ENCODE data around the gene SCN9A.
A peak's percentile ranks its signal among the peaks of the same experiment; 100 is the strongest.

SCN9A gene

DNA sequence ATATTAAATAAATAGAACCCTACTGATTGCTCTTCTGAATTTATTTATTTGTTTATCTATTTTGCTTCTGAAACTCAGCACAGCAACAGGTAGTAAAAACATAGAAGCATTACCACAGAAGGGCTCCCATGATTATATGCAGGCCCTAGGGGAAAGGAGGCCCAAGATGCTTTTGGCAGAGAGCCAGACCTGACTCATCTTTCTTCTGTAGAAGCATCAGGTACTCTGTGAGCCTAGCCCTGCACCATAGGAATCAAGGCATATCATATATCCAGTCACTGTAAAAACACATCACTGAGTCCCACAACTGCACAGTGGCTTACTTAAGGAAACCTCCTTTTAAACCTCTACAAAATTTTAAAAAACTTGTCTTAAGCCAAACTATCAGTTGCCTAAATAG, 1.8 kb downstream of the SCN9A start (continued):
- TF ChIP-seq, protein P1, sequence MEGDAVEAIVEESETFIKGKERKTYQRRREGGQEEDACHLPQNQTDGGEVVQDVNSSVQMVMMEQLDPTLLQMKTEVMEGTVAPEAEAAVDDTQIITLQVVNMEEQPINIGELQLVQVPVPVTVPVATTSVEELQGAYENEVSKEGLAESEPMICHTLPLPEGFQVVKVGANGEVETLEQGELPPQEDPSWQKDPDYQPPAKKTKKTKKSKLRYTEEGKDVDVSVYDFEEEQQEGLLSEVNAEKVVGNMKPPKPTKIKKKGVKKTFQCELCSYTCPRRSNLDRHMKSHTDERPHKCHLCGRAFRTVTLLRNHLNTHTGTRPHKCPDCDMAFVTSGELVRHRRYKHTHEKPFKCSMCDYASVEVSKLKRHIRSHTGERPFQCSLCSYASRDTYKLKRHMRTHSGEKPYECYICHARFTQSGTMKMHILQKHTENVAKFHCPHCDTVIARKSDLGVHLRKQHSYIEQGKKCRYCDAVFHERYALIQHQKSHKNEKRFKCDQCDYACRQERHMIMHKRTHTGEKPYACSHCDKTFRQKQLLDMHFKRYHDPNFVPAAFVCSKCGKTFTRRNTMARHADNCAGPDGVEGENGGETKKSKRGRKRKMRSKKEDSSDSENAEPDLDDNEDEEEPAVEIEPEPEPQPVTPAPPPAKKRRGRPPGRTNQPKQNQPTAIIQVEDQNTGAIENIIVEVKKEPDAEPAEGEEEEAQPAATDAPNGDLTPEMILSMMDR (tag by site-specific recombination; IDR thresholded peaks at IDR 0.05), result no peak
- TF ChIP-seq ZSCAN16 (tag by site-specific recombination; IDR thresholded peaks at IDR 0.05) (no peak), ZNF561 (tag by site-specific recombination; IDR thresholded peaks at IDR 0.05; ENCODE audit: borderline replicate concordance) (peak; percentile 86), ZNF302 (tag by site-specific recombination; IDR thresholded peaks at IDR 0.05; ENCODE audit: low read depth) (no peak), ZNF785 (tag by site-specific recombination; IDR thresholded peaks at IDR 0.05) (no peak), ZNF549 (tag by site-specific recombination; IDR thresholded peaks at IDR 0.05) (peak; percentile 17; the same call in 1 of the 2 replicates), ZNF830 (tag by site-specific recombination; IDR thresholded peaks at IDR 0.05; ENCODE audit: low read depth) (0 out of 2 replicates have a peak, but pooled peaks have one; percentile 17), ZNF37A (tag by site-specific recombination; IDR thresholded peaks at IDR 0.05) (0 out of 2 replicates have a peak, but pooled peaks have one; percentile 13), ZNF2 (tag by site-specific recombination; IDR thresholded peaks at IDR 0.05) (no peak), OSR2 (tag by site-specific recombination; IDR thresholded peaks at IDR 0.05) (peak; percentile 97), ZNF10 (tag by site-specific recombination; IDR thresholded peaks at IDR 0.05) (peak; percentile 69), PRDM1 (tag by site-specific recombination; IDR thresholded peaks at IDR 0.05) (0 out of 2 replicates have a peak, but pooled peaks have one; percentile 10), ZNF391 (tag by site-specific recombination; IDR thresholded peaks at IDR 0.05; ENCODE audit: borderline replicate concordance, low read depth) (no peak), SCRT1 (tag by site-specific recombination; IDR thresholded peaks at IDR 0.05; ENCODE audit: borderline replicate concordance) (peak; percentile 86; the same call in 1 of the 2 replicates), TRIM28 (IDR thresholded peaks at IDR 0.05; ENCODE audit: borderline replicate concordance, low read length) (peak; percentile 71; the same call in 1 of the 2 replicates), SP7 (tag by site-specific recombination; IDR thresholded peaks at IDR 0.05) (peak; percentile 46; the same call in 1 of the 2 replicates), ZNF202 (tag by site-specific recombination; IDR thresholded peaks at IDR 0.05; ENCODE audit: borderline replicate concordance) (no peak), ZNF132 (tag by site-specific recombination; IDR thresholded peaks at IDR 0.05; ENCODE audit: borderline replicate concordance) (no peak), ZBTB8A (tag by site-specific recombination; IDR thresholded peaks at IDR 0.05) (no peak; the same call in 1 of the 2 replicates), ZNF350 (tag by site-specific recombination; IDR thresholded peaks at IDR 0.05) (no peak), ZNF184 (tag by site-specific recombination; IDR thresholded peaks at IDR 0.05) (peak; percentile 92), SALL2 (tag by site-specific recombination; IDR thresholded peaks at IDR 0.05; ENCODE audit: borderline replicate concordance) (no peak)
- TF ChIP-seq, protein P2, sequence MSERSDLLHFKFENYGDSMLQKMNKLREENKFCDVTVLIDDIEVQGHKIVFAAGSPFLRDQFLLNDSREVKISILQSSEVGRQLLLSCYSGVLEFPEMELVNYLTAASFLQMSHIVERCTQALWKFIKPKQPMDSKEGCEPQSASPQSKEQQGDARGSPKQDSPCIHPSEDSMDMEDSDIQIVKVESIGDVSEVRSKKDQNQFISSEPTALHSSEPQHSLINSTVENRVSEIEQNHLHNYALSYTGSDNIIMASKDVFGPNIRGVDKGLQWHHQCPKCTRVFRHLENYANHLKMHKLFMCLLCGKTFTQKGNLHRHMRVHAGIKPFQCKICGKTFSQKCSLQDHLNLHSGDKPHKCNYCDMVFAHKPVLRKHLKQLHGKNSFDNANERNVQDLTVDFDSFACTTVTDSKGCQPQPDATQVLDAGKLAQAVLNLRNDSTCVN (tag by site-specific recombination; optimal IDR thresholded peaks at IDR 0.05), result no peak
- TF ChIP-seq, protein P3, sequence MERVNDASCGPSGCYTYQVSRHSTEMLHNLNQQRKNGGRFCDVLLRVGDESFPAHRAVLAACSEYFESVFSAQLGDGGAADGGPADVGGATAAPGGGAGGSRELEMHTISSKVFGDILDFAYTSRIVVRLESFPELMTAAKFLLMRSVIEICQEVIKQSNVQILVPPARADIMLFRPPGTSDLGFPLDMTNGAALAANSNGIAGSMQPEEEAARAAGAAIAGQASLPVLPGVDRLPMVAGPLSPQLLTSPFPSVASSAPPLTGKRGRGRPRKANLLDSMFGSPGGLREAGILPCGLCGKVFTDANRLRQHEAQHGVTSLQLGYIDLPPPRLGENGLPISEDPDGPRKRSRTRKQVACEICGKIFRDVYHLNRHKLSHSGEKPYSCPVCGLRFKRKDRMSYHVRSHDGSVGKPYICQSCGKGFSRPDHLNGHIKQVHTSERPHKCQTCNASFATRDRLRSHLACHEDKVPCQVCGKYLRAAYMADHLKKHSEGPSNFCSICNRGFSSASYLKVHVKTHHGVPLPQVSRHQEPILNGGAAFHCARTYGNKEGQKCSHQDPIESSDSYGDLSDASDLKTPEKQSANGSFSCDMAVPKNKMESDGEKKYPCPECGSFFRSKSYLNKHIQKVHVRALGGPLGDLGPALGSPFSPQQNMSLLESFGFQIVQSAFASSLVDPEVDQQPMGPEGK (tag by site-specific recombination; IDR thresholded peaks at IDR 0.05), result no peak
- TF ChIP-seq, protein P4, sequence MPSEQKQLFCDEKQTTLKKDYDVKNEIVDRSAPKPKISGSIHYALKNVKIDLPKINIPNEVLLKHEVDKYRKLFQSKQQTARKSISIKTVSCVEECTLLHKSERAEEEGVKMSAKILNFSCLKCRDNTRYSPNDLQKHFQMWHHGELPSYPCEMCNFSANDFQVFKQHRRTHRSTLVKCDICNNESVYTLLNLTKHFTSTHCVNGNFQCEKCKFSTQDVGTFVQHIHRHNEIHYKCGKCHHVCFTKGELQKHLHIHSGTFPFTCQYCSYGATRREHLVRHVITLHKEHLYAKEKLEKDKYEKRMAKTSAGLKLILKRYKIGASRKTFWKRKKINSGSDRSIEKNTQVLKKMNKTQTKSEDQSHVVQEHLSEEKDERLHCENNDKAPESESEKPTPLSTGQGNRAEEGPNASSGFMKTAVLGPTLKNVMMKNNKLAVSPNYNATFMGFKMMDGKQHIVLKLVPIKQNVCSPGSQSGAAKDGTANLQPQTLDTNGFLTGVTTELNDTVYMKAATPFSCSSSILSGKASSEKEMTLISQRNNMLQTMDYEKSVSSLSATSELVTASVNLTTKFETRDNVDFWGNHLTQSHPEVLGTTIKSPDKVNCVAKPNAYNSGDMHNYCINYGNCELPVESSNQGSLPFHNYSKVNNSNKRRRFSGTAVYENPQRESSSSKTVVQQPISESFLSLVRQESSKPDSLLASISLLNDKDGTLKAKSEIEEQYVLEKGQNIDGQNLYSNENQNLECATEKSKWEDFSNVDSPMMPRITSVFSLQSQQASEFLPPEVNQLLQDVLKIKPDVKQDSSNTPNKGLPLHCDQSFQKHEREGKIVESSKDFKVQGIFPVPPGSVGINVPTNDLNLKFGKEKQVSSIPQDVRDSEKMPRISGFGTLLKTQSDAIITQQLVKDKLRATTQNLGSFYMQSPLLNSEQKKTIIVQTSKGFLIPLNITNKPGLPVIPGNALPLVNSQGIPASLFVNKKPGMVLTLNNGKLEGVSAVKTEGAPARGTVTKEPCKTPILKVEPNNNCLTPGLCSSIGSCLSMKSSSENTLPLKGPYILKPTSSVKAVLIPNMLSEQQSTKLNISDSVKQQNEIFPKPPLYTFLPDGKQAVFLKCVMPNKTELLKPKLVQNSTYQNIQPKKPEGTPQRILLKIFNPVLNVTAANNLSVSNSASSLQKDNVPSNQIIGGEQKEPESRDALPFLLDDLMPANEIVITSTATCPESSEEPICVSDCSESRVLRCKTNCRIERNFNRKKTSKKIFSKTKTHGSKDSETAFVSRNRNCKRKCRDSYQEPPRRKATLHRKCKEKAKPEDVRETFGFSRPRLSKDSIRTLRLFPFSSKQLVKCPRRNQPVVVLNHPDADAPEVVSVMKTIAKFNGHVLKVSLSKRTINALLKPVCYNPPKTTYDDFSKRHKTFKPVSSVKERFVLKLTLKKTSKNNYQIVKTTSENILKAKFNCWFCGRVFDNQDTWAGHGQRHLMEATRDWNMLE (tag by site-specific recombination; conservative IDR thresholded peaks at IDR 0.05; ENCODE audit: low read depth), result no peak
- TF ChIP-seq, protein P5, sequence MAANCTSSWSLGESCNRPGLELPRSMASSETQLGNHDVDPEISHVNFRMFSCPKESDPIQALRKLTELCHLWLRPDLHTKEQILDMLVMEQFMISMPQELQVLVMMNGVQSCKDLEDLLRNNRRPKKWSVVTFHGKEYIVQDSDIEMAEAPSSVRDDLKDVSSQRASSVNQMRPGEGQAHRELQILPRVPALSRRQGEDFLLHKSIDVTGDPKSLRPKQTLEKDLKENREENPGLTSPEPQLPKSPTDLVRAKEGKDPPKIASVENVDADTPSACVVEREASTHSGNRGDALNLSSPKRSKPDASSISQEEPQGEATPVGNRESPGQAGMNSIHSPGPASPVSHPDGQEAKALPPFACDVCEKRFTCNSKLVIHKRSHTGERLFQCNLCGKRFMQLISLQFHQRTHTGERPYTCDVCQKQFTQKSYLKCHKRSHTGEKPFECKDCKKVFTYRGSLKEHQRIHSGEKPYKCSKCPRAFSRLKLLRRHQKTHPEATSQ (tag by site-specific recombination; IDR thresholded peaks at IDR 0.05), result no peak
- TF ChIP-seq, protein P6, sequence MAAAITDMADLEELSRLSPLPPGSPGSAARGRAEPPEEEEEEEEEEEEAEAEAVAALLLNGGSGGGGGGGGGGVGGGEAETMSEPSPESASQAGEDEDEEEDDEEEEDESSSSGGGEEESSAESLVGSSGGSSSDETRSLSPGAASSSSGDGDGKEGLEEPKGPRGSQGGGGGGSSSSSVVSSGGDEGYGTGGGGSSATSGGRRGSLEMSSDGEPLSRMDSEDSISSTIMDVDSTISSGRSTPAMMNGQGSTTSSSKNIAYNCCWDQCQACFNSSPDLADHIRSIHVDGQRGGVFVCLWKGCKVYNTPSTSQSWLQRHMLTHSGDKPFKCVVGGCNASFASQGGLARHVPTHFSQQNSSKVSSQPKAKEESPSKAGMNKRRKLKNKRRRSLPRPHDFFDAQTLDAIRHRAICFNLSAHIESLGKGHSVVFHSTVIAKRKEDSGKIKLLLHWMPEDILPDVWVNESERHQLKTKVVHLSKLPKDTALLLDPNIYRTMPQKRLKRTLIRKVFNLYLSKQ (tag by site-specific recombination; IDR thresholded peaks at IDR 0.05; ENCODE audit: borderline replicate concordance), result no peak
